Measurements from ENCODE around the gene PYGB.

PYGB gene

GRCh38 chr20:25219365-25219764 lies 28.5 kb upstream of the PYGB start:
- in situ Hi-C loops (cut with MboI; ENCODE audit: low pct_unique_long_range_greater_than_20kb, low sequenced_read_pairs, unreplicated experiment), result no loop called here
- no peak for DNase-seq (ENCODE audit: low spot score)
- no peak for TF ChIP-seq CTCF (IDR thresholded peaks at IDR 0.05; ENCODE audit: extremely low read depth, insufficient read depth, missing control alignments)

DNA sequence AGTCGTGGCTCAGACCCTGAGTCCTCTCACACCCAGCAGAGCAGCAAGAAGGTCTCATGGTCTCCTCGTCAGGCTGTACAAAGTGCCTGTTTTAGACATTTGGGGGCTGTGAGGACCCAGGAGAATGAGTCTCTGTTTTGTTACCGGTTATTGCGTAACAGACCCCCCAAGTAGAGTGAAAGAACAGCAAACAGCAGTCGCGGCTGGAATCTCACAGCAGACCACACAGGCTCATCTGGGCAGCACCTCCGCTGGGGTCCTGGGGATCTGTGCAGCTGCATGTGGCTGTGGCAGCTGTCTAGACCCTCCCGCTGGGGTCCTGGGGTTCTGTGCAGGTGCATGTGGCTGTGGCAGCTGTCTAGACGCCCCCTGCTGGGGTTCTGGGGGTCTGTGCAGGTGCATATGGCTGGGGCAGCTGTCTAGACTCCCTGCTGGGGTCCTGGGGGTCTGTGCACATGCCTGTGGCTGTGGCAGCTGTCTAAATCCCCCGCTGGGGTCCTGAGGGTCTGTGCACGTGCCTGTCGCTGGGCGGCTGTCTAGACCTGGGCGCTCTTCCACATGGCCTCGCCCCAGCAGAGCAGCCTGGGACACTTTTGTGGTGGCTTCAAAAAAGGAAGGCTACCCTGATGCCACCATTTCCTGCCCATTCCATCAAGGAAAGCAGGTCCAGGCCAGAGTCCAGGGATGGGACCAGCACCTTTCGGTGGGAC lies 27.7 kb upstream of the PYGB start:
- TF ChIP-seq CTCF (IDR thresholded peaks at IDR 0.05; ENCODE audit: extremely low read depth, insufficient read depth, missing control alignments), result peak; percentile 41
- DNase-seq (ENCODE audit: low spot score), result no peak
- in situ Hi-C loops (cut with MboI; ENCODE audit: low pct_unique_long_range_greater_than_20kb, low sequenced_read_pairs, unreplicated experiment), result no loop called here

GRCh38 chr20:25220810-25221591 lies 26.9 kb upstream of the PYGB start:
- DNase-seq (ENCODE audit: low spot score), result no peak
- TF ChIP-seq CTCF (IDR thresholded peaks at IDR 0.05; ENCODE audit: extremely low read depth, insufficient read depth, missing control alignments), result no peak
- in situ Hi-C loops (cut with MboI; ENCODE audit: low pct_unique_long_range_greater_than_20kb, low sequenced_read_pairs, unreplicated experiment), result no loop called here

- DNase-seq (ENCODE audit: low spot score), result no peak
- in situ Hi-C loops (cut with MboI; ENCODE audit: low pct_unique_long_range_greater_than_20kb, low sequenced_read_pairs, unreplicated experiment), result no loop called here
- TF ChIP-seq CTCF (IDR thresholded peaks at IDR 0.05; ENCODE audit: extremely low read depth, insufficient read depth, missing control alignments), result no peak
Measured at GRCh38 chr20:25221592-25222460, 26.1 kb upstream of the PYGB start.

DNA sequence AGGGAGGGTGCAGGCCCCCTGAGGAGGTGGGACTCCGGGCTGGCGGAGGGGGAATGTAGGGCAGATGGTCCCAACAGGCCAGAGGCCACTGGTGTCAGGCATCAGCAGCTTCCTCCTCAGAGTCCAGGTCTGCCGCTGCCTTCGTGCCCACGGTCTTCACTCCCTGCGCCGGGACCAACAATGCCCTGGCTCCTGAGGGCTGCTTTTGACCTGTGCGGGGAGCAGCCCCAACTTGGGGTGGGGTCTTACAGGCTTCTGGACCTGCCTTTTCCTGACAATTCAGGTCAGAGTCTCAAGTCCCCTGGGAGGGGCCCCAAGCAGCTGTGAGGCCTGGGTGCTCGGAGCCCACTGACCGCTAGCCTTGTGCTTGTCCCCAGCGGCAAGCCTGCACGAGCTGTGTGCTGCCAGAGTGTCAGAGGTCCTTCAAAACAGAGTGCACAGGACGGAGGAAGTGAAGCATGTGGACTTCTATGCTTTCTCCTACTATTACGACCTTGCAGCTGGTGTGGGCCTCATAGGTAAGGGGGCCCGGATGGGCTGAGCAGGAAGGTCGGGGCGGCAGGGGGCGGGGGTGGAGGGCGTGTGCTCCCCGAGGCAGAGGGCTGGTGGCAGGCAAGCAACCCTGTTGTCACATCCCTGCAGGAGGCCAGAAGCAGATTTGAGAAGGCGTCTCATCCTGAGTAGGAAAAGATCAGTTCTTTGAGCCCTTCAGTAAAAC lies 25.3 kb upstream of the PYGB start:
- no peak for TF ChIP-seq CTCF (IDR thresholded peaks at IDR 0.05; ENCODE audit: extremely low read depth, insufficient read depth, missing control alignments)
- no peak for DNase-seq (ENCODE audit: low spot score)
- in situ Hi-C loops (cut with MboI; ENCODE audit: low pct_unique_long_range_greater_than_20kb, low sequenced_read_pairs, unreplicated experiment), result no loop called here

DNA sequence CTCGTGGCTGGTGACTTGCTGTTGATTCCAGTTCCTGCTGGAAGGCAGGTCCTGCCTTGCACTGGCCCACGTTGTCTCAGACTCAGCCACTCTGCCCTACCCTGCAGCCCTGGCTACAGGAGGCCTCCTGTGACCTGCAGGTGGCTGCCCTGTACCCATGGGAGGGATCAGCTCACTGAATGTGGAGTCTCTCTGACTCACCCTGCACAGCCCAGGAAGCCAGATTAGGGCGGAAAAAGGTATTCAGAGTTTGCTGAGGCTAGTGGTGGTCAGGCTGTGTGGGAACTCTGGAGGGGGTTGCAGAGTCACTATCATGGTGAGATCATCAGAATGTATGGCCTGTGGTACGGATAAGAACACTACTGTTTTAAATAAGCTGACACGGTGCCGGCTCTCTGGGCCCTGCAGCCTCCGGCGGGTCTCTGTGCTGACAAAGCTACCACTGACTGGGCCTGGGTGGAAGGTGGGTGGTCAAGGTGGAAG lies 24.7 kb upstream of the PYGB start:
- no peak for DNase-seq (ENCODE audit: low spot score)
- in situ Hi-C loops (cut with MboI; ENCODE audit: low pct_unique_long_range_greater_than_20kb, low sequenced_read_pairs, unreplicated experiment), result no loop called here

More for the DNA sequence above, 24.7 kb upstream of the PYGB start:
- TF ChIP-seq CTCF (IDR thresholded peaks at IDR 0.05; ENCODE audit: extremely low read depth, insufficient read depth, missing control alignments), result peak; percentile 1
